CD4-positive, alpha-beta T cell (primary cell): ENCODE results near the gene FRZB. TPM values are rescaled to one million over a fixed set of nuclear protein-coding genes. Genes with fewer than 3 reads are reported as not detected.

Source experiments
- ATAC-seq: fragments of 200-7000 bp; cut with Tn5 transposase; one replicate; pipeline ENCODE4 v1.10.0; 2022; ENCODE audit warnings: mild to moderate bottlenecking; ENCODE audit not compliant: poor library complexity
- CTCF ChIA-PET: fragments of 350-600 bp; sonication (Branson Sonifier 250); formaldehyde crosslinking; loops from one replicate; lab custom pipeline; 2021; ENCODE audit warnings: antibody characterized with exemption, inconsistent platforms; lab: Charles Lee
- POLR2A ChIA-PET: fragments of 350-600 bp; sonication (Branson Sonifier 250); formaldehyde crosslinking; loops from one replicate; lab custom pipeline; 2021; ENCODE audit warnings: antibody characterized with exemption, inconsistent platforms; lab: Charles Lee
- DNase-seq, 14 experiments: peaks; one replicate each; pipeline ENCODE4 v3.0.0-alpha.2; 2013 to 2020; ENCODE audit warnings: mixed read lengths in 2 of 14
- H3K27ac ChIP-seq, 2 donors: one replicate each; pipeline versions ENCODE4 v1.5.1 to v1.7.0; 2013; ENCODE audit warnings: low read length in 2 of 2, low read depth in 1 of 2, mild to moderate bottlenecking in 1 of 2
- H3K27me3 ChIP-seq, 2 experiments: 1 replicate in 1 of 2; 2 replicates in 1 of 2; pipeline versions ENCODE4 v1.6.1 to v1.7.0; 2013; ENCODE audit warnings: low read length in 2 of 2, control low read depth in 1 of 2, mild to moderate bottlenecking in 1 of 2, moderate library complexity in 1 of 2; ENCODE audit not compliant: insufficient read depth in 2 of 2, control insufficient read depth in 1 of 2
- H3K36me3 ChIP-seq: one replicate; pipeline ENCODE4 v1.6.1; 2013; ENCODE audit warnings: low read length, control low read depth; ENCODE audit not compliant: insufficient read depth
- H3K4me1 ChIP-seq: one replicate; pipeline ENCODE4 v1.6.1; 2013; ENCODE audit warnings: low read length, control low read depth; ENCODE audit not compliant: insufficient read depth
- H3K4me3 ChIP-seq: one replicate; pipeline ENCODE4 v1.5.1; 2013; ENCODE audit warnings: mild to moderate bottlenecking, low read length, moderate library complexity
- H3K9me3 ChIP-seq, 2 experiments: 1 replicate in 1 of 2; 2 replicates in 1 of 2; pipeline versions ENCODE4 v1.6.1 to v1.7.0; 2013; ENCODE audit warnings: low read length in 2 of 2, mild to moderate bottlenecking in 2 of 2, control low read depth in 1 of 2, moderate library complexity in 1 of 2; ENCODE audit not compliant: control insufficient read depth in 1 of 2, insufficient read depth in 1 of 2
- H3K27ac Mint-ChIP-seq: one replicate; pipeline ENCODE4 v1.8.0; 2020; ENCODE audit warnings: mixed read lengths
- H3K27me3 Mint-ChIP-seq: one replicate; pipeline ENCODE4 v1.8.0; 2021; ENCODE audit warnings: mixed read lengths
- H3K36me3 Mint-ChIP-seq: one replicate; pipeline ENCODE4 v1.8.0; 2021; ENCODE audit warnings: low read depth, mixed read lengths
- H3K4me1 Mint-ChIP-seq: one replicate; pipeline ENCODE4 v1.8.0; 2021; ENCODE audit warnings: low read depth, mixed read lengths
- H3K4me3 Mint-ChIP-seq: one replicate; pipeline ENCODE4 v1.8.0; 2020; ENCODE audit warnings: mild to moderate bottlenecking, mixed read lengths
- H3K9me3 Mint-ChIP-seq: one replicate; pipeline ENCODE4 v1.8.0; 2020; ENCODE audit warnings: mixed read lengths
- CTCF ChIP-seq: fragments of 200-600 bp; IDR thresholded peaks from one replicate; pipeline ENCODE4 v1.8.0; 2022; ENCODE audit warnings: antibody characterized with exemption, mild to moderate bottlenecking
- intact Hi-C, 2 experiments: fragments of 100-400 bp; cut with DNase I in 1 of 2; cut with micrococcal nuclease in 1 of 2; formaldehyde crosslinking; loops; one replicate each; pipeline versions ENCODE4 v1.15.1 to v1.9.0; 2023 to 2025; cut with DNase I, micrococcal nuclease
- total RNA-seq, 174 experiments: library from RNA in 2 of 174; stranded (reverse) in 2 of 174; gene quantifications; one replicate each; pipeline ENCODE4 v1.2.3 and lab custom pipeline; 2021 to 2026

FRZB gene
- total RNA-seq, 2 experiments from 2014 or later: not detected

GRCh38 chr2:182860858-182861257, 5.6 kb downstream of the FRZB start:
- Mint-ChIP-seq H3K27me3 (peaks cover 62% of the 10 kb centered on the region), H3K36me3 (no peaks in the 10 kb centered on the region), H3K9me3 (no peaks in the 10 kb centered on the region), H3K27ac (no peak overlapping the region), H3K4me1 (peaks cover 9% of the 10 kb centered on the region), H3K4me3 (no peak overlapping the region)
- intact Hi-C loops: no loop called here
- H3K27me3 ChIP-seq: peaks cover 14 to 28% of the 10 kb centered on the region in 2 experiments
- H3K27ac ChIP-seq: no peak overlapping the region
- TF ChIP-seq CTCF: no peak
- H3K9me3 ChIP-seq: peaks cover 0 to 4% of the 10 kb centered on the region in 2 experiments
- CTCF ChIA-PET: no interaction called here
- POLR2A ChIA-PET: no interaction called here
- ATAC-seq: no peak
- H3K4me3 ChIP-seq: no peak overlapping the region
- DNase-seq: no peak
- H3K36me3 ChIP-seq: no peaks in the 10 kb centered on the region
- no peaks in the 10 kb centered on the region for H3K4me1 ChIP-seq

- no peak overlapping the region for H3K27ac ChIP-seq
- TF ChIP-seq CTCF: no peak
- H3K4me1 ChIP-seq: no peaks in the 10 kb centered on the region
- DNase-seq (no peak), ATAC-seq (no peak)
- Mint-ChIP-seq H3K27ac (no peak overlapping the region), H3K4me3 (no peak overlapping the region), H3K36me3 (no peaks in the 10 kb centered on the region), H3K9me3 (no peaks in the 10 kb centered on the region), H3K27me3 (peaks cover 50% of the 10 kb centered on the region), H3K4me1 (no peaks in the 10 kb centered on the region)
- ChIA-PET CTCF (interaction anchor here (1.0 kb wide), 1 partner anchor 10 kb away, joined by 3 read pairs; no protein-coding TSS in a partner anchor), POLR2A (no interaction called here)
- no peaks in the 10 kb centered on the region for H3K36me3 ChIP-seq
- no peak overlapping the region for H3K4me3 ChIP-seq
- intact Hi-C loops: no loop called here
- H3K9me3 ChIP-seq: peaks cover 0 to 4% of the 10 kb centered on the region in 2 experiments
- peaks cover 2 to 7% of the 10 kb centered on the region in 2 experiments for H3K27me3 ChIP-seq
These were observed 7.8 kb downstream of the FRZB start for GRCh38 chr2:182858671-182859070.

- no peaks in the 10 kb centered on the region for H3K36me3 ChIP-seq
- TF ChIP-seq CTCF: no peak
- intact Hi-C loops: no loop called here
- no peak overlapping the region for H3K4me3 ChIP-seq
- H3K4me1 Mint-ChIP-seq: no peaks in the 10 kb centered on the region
- H3K27me3 ChIP-seq: peaks cover 4 to 6% of the 10 kb centered on the region in 2 experiments
- H3K27ac ChIP-seq: no peak overlapping the region
- no peak overlapping the region for H3K4me3 Mint-ChIP-seq
- H3K9me3 Mint-ChIP-seq: no peaks in the 10 kb centered on the region
- DNase-seq: no peak
- H3K36me3 Mint-ChIP-seq: no peaks in the 10 kb centered on the region
- CTCF ChIA-PET: no interaction called here
- no peaks in the 10 kb centered on the region for H3K4me1 ChIP-seq
- ATAC-seq: no peak
- H3K9me3 ChIP-seq: peaks cover 0 to 4% of the 10 kb centered on the region in 2 experiments
- POLR2A ChIA-PET: no interaction called here
- peaks cover 27% of the 10 kb centered on the region for H3K27me3 Mint-ChIP-seq
- no peak overlapping the region for H3K27ac Mint-ChIP-seq
These were observed 11.1 kb downstream of the FRZB start for GRCh38 chr2:182855376-182855775.
